Amniotic epithelial cell (primary cell): ENCODE measurements around the gene TMEM63C.

Experiments
- DNase-seq: peaks from one replicate; pipeline ENCODE4 v3.0.0-alpha.2; 2010; ENCODE audit warnings: low read depth

Gene TMEM63C

GRCh38 chr14:77221241-77221871, 39.8 kb downstream of the TMEM63C start:
- DNase-seq = no peak

- DNase-seq = no peak
These were observed 41.1 kb downstream of the TMEM63C start for GRCh38 chr14:77222546-77223225.

- DNase-seq = no peak
These were observed 42.6 kb downstream of the TMEM63C start for GRCh38 chr14:77224212-77224611.

- no peak for DNase-seq
These were observed 43.7 kb downstream of the TMEM63C start for GRCh38 chr14:77225254-77225653.

GRCh38 chr14:77225892-77226557, 44.4 kb downstream of the TMEM63C start:
- no peak for DNase-seq

- no peak for DNase-seq
These were observed 46.5 kb downstream of the TMEM63C start for GRCh38 chr14:77228056-77228455.

GRCh38 chr14:77230914-77231313, 49.3 kb downstream of the TMEM63C start:
- DNase-seq = no peak

- DNase-seq = no peak
These were observed 50.1 kb downstream of the TMEM63C start for GRCh38 chr14:77231721-77232120.

GRCh38 chr14:77236814-77237213, 55.2 kb downstream of the TMEM63C start:
- DNase-seq = no peak

- no peak for DNase-seq
These were observed 56.8 kb downstream of the TMEM63C start for GRCh38 chr14:77238356-77238755.

GRCh38 chr14:77238996-77239395, 57.4 kb downstream of the TMEM63C start:
- DNase-seq = no peak

- no peak for DNase-seq
These were observed 57.8 kb downstream of the TMEM63C start for GRCh38 chr14:77239412-77239811.

- DNase-seq = no peak
These were observed 58.8 kb downstream of the TMEM63C start for GRCh38 chr14:77240336-77240915.

GRCh38 chr14:77241955-77242354, 60.4 kb downstream of the TMEM63C start:
- DNase-seq = peak; percentile 8

GRCh38 chr14:77242752-77243151, 61.2 kb downstream of the TMEM63C start:
- DNase-seq = no peak

GRCh38 chr14:77243853-77244252, 62.3 kb downstream of the TMEM63C start:
- no peak for DNase-seq

GRCh38 chr14:77245820-77246219, 64.2 kb downstream of the TMEM63C start:
- DNase-seq = no peak

GRCh38 chr14:77246784-77247183, 65.2 kb downstream of the TMEM63C start:
- no peak for DNase-seq

- no peak for DNase-seq
These were observed 67.1 kb downstream of the TMEM63C start for GRCh38 chr14:77248666-77249065.

- no peak for DNase-seq
These were observed 67.7 kb downstream of the TMEM63C start for GRCh38 chr14:77249286-77249685.

- DNase-seq = no peak
These were observed 69.3 kb downstream of the TMEM63C start for GRCh38 chr14:77250927-77251326.

GRCh38 chr14:77251870-77252269, 70.3 kb downstream of the TMEM63C start:
- DNase-seq = no peak
